HG03457 (cell line): Measurements from ENCODE around the gene DVL1.
A peak's percentile ranks its signal among the peaks of the same experiment; 100 is the strongest.
"Not testable (repeated sequence)": the region's sequence is repeated elsewhere in the genome, so short reads cannot be mapped to it uniquely, and the experiment has no call there.

Experiments used
- ATAC-seq: cut with Tn5 transposase; IDR thresholded peaks from one replicate; pipeline ENCODE4 v1.9.1; 2021; ENCODE audit warnings: moderate number of reproducible peaks; ENCODE audit not compliant: unreplicated experiment

The DVL1 gene

DNA sequence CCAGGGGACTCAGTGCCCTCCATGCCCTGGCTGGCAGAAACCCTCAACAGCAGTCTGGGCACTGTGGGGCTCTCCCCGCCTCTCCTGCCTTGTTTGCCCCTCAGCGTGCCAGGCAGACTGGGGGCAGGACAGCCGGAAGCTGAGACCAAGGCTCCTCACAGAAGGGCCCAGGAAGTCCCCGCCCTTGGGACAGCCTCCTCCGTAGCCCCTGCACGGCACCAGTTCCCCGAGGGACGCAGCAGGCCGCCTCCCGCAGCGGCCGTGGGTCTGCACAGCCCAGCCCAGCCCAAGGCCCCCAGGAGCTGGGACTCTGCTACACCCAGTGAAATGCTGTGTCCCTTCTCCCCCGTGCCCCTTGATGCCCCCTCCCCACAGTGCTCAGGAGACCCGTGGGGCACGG is 21.0 kb downstream of the DVL1 start:
- ATAC-seq, result no peak

DNA sequence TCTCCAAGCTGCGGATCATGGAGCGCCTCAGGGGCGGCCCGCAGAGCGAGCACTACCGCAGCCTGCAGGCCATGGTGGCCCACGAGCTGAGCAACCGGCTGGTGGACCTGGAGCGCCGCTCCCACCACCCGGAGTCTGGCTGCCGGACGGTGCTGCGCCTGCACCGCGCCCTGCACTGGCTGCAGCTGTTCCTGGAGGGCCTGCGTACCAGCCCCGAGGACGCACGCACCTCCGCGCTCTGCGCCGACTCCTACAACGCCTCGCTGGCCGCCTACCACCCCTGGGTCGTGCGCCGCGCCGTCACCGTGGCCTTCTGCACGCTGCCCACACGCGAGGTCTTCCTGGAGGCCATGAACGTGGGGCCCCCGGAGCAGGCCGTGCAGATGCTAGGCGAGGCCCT is 21.9 kb downstream of the DVL1 start:
- no peak for ATAC-seq

DNA sequence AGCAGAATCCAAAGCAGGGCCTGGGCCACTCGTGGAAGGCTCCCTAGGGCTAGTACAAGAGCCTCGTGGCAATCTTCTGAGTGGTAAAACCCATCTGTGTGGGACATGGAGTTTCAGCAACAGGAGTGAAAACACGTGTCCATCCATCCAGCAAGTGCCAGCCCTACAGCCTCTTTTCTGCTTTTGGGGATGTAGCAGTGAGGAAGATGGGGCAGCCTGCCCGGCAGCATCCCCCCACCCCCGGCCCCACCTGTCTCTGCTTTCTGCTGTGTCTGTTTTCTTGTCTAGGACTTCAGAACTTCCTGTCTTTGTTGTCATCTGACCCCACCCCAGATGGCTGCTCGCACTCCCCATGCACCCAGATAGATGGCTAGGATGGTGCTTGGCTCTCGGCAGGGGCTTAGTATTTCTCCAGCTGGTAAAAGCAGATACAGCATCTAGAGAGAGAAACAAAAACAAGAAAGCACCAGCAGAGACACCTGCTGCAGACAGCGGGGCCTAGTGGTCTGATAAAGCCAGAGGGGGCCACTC is 23.1 kb downstream of the DVL1 start:
- ATAC-seq, result no peak

DNA sequence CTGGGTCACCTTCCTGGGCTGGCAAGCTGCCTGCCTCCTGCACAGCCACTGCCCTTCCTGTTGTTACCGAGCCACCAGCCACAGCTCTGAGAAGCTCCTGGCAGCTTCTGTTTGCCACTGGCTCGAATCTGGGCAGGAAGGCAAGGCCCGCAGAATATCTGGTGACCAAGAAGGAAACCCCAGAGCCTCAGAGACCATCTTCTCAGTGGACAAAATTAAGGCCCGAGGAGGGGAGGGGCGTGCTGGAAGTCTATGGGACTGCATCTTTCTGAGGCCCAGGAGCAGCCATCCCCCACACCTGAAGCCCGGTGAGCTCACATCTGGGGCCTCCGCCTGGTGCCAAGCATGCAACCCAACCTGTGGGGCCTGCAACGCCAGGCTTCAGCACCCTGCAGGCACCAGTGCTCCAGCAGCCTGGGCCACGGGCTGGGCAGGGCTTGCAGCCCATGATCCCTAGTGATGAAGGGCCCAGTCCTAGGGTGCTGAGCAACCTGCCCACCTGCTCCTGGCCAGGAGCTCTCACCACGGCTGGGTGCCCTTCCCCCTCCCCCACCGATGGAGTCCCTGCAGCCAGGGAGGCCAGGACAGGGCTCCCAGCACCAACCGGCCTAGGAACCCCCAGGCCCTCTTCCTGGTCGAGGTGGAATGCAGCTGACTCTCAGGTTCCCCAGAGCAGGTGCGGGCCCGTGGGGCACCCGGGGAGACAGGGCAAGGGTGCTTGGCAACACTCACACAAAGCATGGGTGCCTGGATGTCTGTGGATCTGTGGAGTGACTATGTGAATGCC is 23.7 kb downstream of the DVL1 start:
- ATAC-seq, result no peak

DNA sequence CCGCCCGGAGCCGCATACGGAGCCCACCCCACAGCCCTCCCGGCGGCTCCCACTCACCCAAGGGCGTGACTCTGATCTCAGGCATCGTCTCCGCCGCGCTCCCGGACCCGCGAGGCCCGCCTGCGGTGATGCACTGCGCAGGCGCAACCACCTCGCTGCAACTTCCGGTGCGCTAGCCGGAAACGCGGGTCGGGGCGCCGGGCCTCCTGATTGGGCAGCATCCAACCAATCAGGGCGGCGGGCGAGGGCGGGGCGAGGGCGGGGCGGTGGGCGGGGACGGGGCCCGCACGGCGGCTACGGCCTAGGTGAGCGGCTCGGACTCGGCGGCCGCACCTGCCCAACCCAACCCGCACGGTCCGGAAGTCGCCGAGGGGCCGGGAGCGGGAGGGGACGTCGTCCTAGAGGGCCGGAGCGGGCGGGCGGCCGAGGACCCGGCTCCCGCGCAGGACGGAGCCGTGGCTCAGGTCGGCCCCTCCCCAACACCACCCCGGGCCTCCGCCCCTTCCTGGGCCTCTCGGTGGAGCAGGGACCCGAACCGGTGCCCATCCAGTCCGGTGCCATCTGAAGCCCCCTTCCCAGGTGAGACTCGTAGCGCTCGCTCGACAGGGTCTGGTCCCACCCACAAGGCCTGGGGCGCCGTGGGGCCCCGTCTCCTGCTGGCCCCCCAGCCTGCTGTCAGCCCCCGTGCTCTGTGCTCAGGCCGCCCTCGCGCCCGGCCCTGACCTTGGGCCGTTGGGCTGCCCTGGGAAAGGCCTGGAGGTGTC is 24.5 kb downstream of the DVL1 start, which contains the start of the genes CPTP and INTS11:
CPTP (plus strand) TSS at position 279 of the 764 bp plus-strand sequence. CDS start 2,109 bp downstream, outside the sequence.
INTS11 (minus strand) TSS at position 137 of the 764 bp plus-strand sequence; CDS start at position 85, 52 bp downstream.
- ATAC-seq, result peak; percentile 41

DNA sequence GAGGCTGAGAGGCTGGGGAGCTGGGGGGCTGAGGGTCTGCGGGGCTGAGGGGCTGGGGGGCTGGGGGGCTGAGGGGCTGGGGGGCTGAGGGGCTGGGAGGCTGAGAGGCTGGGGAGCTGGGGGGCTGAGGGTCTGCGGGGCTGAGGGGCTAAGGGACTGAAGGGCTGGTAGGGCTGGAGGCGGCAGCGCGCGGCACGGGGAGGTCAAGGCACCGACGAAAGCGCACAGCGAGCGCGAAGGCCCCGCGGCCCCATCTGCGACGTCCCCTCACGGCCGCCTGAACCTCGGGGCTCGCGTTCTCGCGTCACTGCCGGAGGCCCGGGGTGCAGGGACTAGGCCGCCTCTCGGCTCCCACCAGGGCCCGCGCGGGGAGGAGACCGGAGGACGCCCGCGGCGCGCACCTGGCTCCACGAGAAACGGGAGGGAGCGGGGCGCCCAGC is 25.1 kb downstream of the DVL1 start:
- ATAC-seq, result peak; percentile 12

DNA sequence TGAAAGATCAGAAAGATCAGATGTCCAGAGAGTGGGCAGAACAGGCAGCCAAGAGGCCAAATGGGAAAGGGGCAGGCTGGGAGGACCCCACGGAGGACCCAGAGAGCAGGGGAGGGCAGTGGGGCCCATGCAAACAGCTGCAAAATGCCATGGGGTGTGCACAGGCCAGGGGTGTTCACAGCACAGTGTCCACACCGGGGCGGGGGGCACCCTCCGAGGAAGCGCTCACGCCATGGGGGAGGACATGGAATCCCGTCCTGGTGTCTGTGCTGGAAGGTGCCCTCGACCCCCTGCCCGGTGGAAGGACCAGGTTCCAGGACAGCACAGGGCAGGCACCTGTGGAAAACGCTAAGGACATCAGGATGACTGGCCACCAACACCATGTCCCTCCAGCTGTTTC is 26.3 kb downstream of the DVL1 start:
- ATAC-seq, result no peak

DNA sequence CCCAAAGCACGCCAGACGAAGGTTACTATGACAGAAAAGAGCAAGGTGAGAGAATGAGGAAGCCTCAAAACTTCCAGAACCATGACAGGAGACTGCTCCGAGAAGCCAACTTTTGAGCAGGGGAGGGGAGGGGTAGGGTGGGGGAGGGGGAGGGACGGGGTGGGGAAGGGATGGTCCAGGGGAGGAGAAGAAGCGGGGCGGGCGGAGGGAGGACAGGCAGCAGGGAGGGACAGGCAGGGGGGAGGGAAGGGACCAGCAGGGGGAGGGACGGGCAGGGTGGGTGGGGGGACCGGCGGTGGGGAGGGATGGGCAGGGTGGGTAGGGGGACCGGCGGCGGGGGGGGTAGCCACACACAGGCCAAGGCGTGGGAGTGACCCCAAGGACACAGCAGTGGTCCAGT is 26.8 kb downstream of the DVL1 start:
- no peak for ATAC-seq

DNA sequence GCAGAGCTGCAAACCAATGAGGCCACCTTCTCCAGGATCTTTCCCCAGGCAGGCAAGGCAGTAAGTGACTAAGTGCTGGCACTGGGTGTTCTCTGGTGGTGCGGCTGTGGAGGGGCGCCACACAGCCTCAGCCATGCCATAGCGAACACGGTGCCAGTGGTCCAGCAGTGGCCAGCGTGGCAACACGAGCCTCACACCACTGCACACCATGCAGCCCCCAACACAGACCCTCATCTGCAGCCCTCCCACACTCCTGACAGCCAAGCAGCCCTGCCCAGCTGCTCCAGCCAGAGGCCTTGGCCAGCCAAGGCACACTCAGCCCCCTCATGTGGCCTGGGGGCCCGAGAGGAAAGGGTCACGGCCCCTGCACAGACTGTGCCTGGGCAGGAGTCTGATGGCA is 27.7 kb downstream of the DVL1 start:
- no peak for ATAC-seq

DNA sequence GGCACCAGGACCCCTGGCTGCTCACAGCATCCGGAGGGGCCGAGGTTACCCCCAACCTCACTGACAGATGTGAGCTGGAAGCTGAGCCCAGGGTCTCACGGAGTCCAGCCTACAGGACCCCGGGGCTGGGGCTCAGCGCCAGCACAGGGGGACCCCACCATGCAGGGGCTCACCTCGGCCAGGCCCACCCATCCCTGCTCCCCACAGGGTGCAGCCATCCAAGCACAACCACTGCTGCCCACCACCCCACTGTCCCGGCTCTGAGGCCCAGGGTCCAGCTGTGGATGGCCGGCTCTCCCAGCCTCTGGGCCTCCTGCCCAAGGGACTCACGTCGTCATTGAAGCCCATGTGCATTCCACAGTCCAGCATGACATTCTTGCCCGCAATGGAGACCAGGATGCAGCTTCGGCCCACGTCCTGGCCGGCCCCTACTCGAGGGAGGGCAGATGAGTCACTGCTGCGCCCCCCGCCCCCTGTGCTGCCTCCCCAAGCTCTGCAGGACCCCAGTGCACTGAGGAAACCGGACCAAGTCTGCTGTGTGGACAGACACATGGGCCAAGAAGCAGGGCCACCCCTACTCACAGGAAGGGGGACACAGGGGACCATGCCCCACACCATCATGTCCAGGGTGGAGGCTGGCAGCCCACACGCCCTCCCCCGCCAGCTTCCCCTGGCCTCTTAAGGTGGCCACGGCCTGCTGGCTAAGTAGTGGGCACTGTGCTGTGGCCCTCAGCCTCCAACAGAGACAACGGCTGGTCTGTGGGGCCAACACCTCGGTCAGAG is 28.4 kb downstream of the DVL1 start:
- no peak for ATAC-seq

DNA sequence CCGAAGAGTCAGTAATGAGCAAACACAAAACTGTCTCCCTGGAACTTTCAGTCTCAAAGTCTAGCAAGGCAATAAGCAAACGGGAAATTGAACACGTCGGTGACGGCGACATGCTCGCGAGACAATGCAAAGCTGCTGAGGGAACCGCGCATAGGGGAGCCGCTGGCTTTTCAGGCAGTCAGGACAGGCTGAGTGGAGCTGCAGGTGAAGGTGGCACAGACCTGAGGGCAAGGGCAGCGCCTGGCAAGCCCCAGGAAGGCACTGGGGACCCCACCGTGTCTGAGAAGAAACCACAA is 29.6 kb downstream of the DVL1 start:
- ATAC-seq, result no peak

DNA sequence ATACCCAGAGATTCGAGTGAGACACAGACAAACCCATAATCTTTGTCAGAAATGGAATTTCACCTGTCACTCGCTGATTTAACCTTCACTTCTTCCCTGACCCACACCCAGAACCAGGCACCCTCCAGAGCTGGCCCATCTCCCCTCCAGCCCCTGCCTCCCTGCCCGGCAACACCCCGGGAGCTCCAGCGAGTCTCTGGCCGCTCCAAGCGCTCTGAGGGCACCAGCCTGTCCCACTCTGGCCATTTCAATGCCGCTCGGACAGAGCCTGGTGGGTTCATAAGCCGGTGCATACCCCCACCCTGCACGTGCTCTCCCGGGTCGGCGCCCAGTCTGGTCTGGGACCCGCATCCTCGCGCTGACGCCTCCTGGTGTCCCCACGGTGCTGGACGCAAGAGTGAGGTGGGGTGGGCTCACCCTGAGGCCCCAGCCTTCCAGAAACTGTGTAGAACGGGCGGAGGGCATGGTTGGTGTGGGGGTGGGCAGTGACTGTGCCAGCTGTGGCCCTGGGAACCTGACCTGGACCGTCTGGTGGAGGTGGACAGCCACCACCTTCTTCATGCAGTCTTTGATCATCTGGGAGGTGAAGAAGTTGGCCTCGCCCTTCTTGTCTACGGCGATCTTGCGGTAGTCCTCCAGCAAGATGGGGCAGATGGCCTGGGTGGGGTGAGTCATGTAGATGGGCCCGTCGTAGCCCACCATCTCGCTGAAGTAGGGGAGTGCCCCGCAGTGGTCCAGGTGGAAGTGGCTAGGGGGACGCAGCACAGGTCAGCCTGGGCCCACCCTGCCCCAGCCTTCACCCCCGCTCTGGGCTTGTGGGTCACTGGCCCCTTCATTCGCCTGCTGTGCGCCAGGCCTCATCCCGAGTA is 30.2 kb downstream of the DVL1 start:
- no peak for ATAC-seq

DNA sequence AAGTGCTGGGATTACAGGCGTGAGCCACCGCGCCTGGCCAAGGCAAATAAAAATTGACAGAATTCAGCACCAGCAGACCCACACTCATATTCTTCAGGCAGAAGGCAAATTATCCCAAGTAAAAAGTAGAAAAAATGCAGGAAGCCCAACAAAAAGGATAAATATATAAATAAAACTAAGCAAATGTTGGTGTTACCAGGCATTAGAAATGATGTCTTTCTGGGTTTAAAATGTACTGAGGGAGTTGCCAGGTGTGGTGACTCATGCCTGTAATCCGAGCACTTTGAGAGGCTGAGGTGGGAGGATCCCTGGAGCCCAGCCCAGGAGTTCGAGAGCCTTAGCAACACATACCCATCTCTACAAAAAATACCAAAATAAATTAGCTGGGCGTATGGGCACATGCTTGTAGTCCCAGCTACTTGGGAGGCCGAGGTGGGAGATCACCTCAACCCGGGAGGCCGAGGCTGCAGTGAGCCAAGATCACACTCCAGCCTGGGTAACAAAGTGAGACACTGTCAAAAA is 31.0 kb downstream of the DVL1 start:
- ATAC-seq, result no peak

DNA sequence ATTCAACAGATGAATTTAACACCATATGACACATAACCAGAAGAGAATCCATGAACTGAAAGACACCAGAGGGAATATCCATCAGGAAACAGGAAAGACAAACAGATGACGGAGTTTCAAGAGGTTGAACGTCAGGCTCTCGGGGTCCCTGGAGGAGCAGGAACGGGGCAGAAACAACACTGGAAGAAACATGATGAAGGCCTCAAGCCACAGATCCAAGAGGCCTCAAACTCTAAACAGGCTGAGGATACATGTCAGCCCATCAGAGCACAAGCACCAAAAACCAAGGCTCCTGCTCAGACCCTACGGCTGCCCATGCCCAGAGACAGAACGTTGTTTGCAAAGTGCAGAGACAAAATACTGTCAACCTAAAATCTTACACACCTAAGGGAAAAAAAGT is 31.8 kb downstream of the DVL1 start:
- ATAC-seq, result no peak

DNA sequence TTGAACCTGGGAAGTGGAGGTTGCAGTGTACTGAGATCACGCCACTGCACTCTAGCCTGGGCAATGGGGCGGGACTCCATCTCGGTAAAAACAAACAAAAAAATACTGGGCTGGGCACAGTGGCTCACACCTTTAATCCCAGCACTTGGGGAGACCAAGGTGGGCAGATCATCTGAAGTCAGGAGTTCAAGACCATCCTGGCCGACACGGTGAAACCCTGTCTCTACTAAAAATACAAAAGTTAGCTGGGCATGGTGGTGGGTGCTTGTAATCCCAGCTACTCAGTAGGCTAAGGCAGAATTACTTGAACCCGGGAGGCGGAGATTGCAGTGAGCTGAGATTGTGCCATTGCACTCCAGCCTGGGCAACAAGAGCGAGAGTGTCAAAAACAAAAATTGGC is 33.0 kb downstream of the DVL1 start:
- not testable (repeated sequence) for ATAC-seq

DNA sequence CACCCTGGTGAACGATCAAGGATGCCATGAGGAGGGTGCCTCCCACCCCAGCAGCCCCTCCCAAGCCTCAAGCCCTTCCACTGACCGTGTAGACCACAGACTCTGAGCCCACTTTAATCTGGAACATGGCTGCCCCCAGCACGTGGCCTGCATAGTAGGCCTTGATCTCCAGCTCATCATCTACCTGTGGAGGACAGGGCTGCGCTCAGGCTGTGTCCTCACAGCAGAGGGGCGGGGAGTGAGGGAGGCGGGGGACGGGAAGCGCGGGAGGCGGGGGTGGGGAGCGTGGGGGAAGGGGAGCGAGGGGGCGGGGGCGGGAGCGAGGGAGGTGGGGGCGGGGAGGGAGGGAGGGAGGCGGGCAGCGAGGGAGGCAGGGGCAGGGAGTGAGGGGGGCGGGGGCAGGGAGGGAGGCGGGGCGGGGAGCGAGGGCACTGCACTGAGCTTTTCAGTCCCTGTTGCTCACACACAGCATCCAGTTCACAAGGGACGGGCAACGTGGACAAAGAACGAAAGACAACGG is 33.7 kb downstream of the DVL1 start:
- no peak for ATAC-seq

DNA sequence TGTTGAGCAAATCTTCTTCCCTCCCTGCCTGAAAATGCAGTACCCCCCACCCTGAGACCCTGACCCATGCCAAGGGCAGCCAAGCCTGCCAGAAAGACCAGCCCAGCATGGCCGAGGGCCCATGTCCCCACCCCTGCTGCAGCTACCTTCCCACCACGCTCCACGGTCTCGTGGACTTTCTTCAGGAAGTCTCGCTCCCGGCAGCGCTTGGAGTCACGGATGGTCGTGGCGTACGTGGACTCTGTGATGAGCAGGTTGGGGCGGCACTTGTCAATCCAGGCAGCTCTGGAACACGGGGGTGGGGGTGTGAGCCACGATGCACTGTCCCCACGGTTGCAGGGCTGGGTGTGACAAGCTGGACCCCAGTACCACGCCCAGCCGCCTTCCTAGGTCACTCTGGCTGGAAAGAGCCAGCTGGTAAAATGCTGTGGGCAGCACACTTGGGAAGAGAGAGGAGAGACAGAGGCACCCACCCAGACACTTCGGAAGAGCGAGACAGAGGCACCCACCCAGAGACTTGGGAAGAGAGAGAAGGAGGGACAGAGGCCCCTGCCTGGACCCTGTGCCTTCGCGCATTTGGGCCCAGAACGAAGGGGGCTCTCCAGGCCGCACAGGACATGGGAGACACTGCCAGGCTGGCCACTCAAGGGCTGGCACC is 34.4 kb downstream of the DVL1 start:
- ATAC-seq, result no peak

DNA sequence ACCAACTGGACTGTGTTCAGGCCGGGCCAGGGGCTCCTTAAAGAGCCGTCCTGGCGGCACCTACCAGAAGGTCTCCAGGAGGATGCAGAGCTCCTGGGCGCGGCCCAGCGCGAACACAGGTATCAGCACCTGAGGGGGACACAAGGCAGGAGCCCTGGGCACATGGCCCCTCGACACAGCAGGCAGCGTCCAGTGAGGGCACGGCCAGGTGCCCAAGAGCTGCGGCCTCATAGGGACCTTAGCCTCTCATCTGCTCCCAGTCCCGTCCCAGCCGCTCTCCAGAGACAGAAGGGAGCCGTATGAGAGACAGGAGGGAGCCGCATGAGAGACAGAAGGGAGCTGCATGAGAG is 35.0 kb downstream of the DVL1 start:
- no peak for ATAC-seq

DNA sequence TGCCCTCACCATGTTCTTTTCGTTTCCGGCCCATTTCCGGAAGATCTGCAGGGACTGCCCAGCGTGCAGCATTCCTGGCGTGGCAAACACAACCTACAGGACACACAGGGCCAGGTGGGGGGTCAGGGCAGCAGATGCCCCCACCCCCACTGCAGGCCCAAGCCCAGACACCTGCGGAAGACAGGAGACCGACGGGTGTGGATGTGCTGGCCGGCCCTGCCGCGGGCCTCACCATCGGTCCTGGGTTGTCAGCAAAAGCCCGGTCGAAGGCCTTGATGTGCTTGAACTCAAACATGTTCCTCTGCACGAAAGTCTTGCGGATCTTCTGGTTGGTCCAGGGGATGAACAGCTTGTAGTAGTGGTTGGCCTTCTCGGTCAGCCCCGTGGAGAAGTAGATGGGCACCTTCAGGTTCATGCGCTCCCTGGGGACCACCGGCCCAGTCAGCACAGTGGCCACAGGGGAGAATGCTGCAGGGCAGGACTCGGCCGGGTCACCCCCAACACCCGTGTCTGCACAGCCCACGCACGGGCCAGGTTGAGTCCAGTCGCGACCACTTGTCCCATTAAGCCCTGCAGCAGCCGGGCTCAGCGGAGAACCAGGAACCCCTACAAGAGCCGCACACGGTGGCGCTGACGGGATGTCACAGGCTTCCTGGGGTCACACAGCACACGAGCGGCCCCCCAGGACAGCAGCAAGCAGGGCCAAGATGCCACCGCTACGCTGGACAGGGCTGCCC is 35.5 kb downstream of the DVL1 start:
- no peak for ATAC-seq
